ENCODE data around the gene RAE1. TPM values are rescaled to one million over a fixed set of nuclear protein-coding genes. Genes with fewer than 3 reads are reported as not detected.

Gene RAE1
- total and polyA plus RNA-seq, 2 experiments from 2014 or later = 35.4 to 43.3 TPM

- Histone ChIP-seq H3K27ac (ENCODE audit: low read depth) (no peak overlapping the region), H2AFZ (no peak overlapping the region), H3K4me2 (no peak overlapping the region), H3K79me2 (replicated peaks; ENCODE audit: insufficient read depth) (no peaks in the 10 kb centered on the region), H3K27me3 (ENCODE audit: insufficient read depth) (no peaks in the 10 kb centered on the region), H3K36me3 (ENCODE audit: insufficient read depth) (no peaks in the 10 kb centered on the region), H3F3A (replicated peaks; ENCODE audit: low read depth) (no peaks in the 10 kb centered on the region), H3K9me2 (ENCODE audit: insufficient read depth) (no peaks in the 10 kb centered on the region), H4K20me1 (replicated peaks; ENCODE audit: insufficient read depth) (no peaks in the 10 kb centered on the region), H3K4me3 (no peak overlapping the region), H3K4me1 (ENCODE audit: insufficient read depth) (no peaks in the 10 kb centered on the region)
- Mint-ChIP-seq H3K4me1 (no peaks in the 10 kb centered on the region), H3K27ac (no peak overlapping the region), H3K4me3 (no peak overlapping the region), H3K9me3 (no peaks in the 10 kb centered on the region), H3K36me3 (ENCODE audit: low read depth) (no peaks in the 10 kb centered on the region), H3K27me3 (ENCODE audit: insufficient read depth, low read depth, poor library complexity) (peaks cover 7% of the 10 kb centered on the region)
- no peak for ATAC-seq
- TF ChIP-seq ZNF462 (CRISPR knock-in tag; IDR thresholded peaks at IDR 0.05) (no peak), ETS1 (IDR thresholded peaks at IDR 0.05) (no peak), CTCF (conservative IDR thresholded peaks at IDR 0.05; ENCODE audit: low read depth in 2 of 2) (no peak), NANOG (IDR thresholded peaks at IDR 0.05; ENCODE audit: borderline replicate concordance) (no peak), REST (IDR thresholded peaks at IDR 0.05; ENCODE audit: unreplicated experiment) (no peak), POLR2AphosphoS5 (IDR thresholded peaks at IDR 0.05; ENCODE audit: low read depth) (no peak), JUNB (IDR thresholded peaks at IDR 0.05; ENCODE audit: unreplicated experiment) (no peak), EZH2phosphoT487 (IDR thresholded peaks at IDR 0.05; ENCODE audit: unreplicated experiment) (no peak), ZNF114 (CRISPR knock-in tag; IDR thresholded peaks at IDR 0.05) (no peak), STAT1 (IDR thresholded peaks at IDR 0.05; ENCODE audit: unreplicated experiment) (no peak), EZH2 (IDR thresholded peaks at IDR 0.05; ENCODE audit: low read depth, unreplicated experiment) (no peak), CREB1 (CRISPR knock-in tag; IDR thresholded peaks at IDR 0.05; ENCODE audit: low read depth) (no peak)
- DNase-seq (ENCODE audit: low spot score) = no peak
Measured at GRCh38 chr20:57309544-57310115, 41.4 kb upstream of the RAE1 start.
